Measurements from ENCODE around the gene SLC45A1. TPM values are rescaled to one million over a fixed set of nuclear protein-coding genes. Genes with fewer than 3 reads are reported as not detected.

Gene SLC45A1
- total and polyA plus RNA-seq, 9 of the 15 experiments (the other 6 are each of a cell fraction or from before 2014, with no cell fraction given) = not detected

GRCh38 chr1:8368956-8369639, 51.2 kb downstream of the SLC45A1 start:
- H3K79me2 ChIP-seq (ENCODE audit: control insufficient read depth, insufficient read depth, low read length) = no peaks in the 10 kb centered on the region
- BruUV-seq (replicated peaks) = no TSS peak

More at GRCh38 chr1:8368956-8369639, 51.2 kb downstream of the SLC45A1 start:
- intact Hi-C loops (cut with micrococcal nuclease) (no loop called here), in situ Hi-C loops (cut with MboI) (no loop called here)
- H3K36me3 ChIP-seq (ENCODE audit: control insufficient read depth, insufficient read depth, low read length) = peaks cover 24% of the 10 kb centered on the region
- DNase-seq (ENCODE audit: extremely low read depth in 1 of 4, low spot score in 3 of 4) (no peak), ATAC-seq (no peak), FAIRE-seq (peak; percentile 65)
- no peak for TF ChIP-seq ILF3 (IDR thresholded peaks at IDR 0.05; ENCODE audit: borderline replicate concordance)
- no peak for TF ChIP-seq E2F3 (CRISPR knock-in tag; IDR thresholded peaks at IDR 0.05)
- no peak for TF ChIP-seq ZNF12 (CRISPR knock-in tag; IDR thresholded peaks at IDR 0.05)
- TF ChIP-seq BMI1 (IDR thresholded peaks at IDR 0.05; ENCODE audit: low read length) = no peak
- TF ChIP-seq NR4A1 (CRISPR knock-in tag; IDR thresholded peaks at IDR 0.05) = no peak
- TF ChIP-seq NR4A1 (tag; IDR thresholded peaks at IDR 0.05) = no peak
- no peak for TF ChIP-seq E2F1 (CRISPR knock-in tag; IDR thresholded peaks at IDR 0.05)
- no peak for TF ChIP-seq CREBBP (IDR thresholded peaks at IDR 0.05; ENCODE audit: low read depth, low read length)
- TF ChIP-seq ZNF551 (CRISPR knock-in tag; IDR thresholded peaks at IDR 0.05) = no peak
- TF ChIP-seq, protein P1, sequence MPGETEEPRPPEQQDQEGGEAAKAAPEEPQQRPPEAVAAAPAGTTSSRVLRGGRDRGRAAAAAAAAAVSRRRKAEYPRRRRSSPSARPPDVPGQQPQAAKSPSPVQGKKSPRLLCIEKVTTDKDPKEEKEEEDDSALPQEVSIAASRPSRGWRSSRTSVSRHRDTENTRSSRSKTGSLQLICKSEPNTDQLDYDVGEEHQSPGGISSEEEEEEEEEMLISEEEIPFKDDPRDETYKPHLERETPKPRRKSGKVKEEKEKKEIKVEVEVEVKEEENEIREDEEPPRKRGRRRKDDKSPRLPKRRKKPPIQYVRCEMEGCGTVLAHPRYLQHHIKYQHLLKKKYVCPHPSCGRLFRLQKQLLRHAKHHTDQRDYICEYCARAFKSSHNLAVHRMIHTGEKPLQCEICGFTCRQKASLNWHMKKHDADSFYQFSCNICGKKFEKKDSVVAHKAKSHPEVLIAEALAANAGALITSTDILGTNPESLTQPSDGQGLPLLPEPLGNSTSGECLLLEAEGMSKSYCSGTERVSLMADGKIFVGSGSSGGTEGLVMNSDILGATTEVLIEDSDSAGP (CRISPR knock-in tag; IDR thresholded peaks at IDR 0.05) = no peak
- TF ChIP-seq TSHZ1 (CRISPR knock-in tag; IDR thresholded peaks at IDR 0.05) = no peak
- TF ChIP-seq IRF2 (CRISPR knock-in tag; IDR thresholded peaks at IDR 0.05) = no peak
- TF ChIP-seq, protein P2, sequence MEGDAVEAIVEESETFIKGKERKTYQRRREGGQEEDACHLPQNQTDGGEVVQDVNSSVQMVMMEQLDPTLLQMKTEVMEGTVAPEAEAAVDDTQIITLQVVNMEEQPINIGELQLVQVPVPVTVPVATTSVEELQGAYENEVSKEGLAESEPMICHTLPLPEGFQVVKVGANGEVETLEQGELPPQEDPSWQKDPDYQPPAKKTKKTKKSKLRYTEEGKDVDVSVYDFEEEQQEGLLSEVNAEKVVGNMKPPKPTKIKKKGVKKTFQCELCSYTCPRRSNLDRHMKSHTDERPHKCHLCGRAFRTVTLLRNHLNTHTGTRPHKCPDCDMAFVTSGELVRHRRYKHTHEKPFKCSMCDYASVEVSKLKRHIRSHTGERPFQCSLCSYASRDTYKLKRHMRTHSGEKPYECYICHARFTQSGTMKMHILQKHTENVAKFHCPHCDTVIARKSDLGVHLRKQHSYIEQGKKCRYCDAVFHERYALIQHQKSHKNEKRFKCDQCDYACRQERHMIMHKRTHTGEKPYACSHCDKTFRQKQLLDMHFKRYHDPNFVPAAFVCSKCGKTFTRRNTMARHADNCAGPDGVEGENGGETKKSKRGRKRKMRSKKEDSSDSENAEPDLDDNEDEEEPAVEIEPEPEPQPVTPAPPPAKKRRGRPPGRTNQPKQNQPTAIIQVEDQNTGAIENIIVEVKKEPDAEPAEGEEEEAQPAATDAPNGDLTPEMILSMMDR (IDR thresholded peaks at IDR 0.05 in 2 of 3, conservative IDR thresholded peaks at IDR 0.05 in 1 of 3; ENCODE audit: insufficient read depth in 2 of 3, low read depth in 1 of 3, low read length in 3 of 3) = no peak
- TF ChIP-seq ZFP30 (CRISPR knock-in tag; IDR thresholded peaks at IDR 0.05; ENCODE audit: borderline replicate concordance) = no peak
- ChIA-PET POLR2A (interaction anchor here (0.6 to 1.4 kb wide), 2 partner anchors 12 to 780 kb away, joined by 3 to 5 read pairs; no protein-coding TSS in a partner anchor), CTCF (ENCODE audit: low intra/inter-chr PET ratio) (no interaction called here)
- H3K9ac ChIP-seq (ENCODE audit: insufficient read depth in 1 of 2, low read depth in 2 of 2, low read length in 2 of 2) = no peak overlapping the region; a peak in 1 of 4 replicates
- peaks cover 0 to 11% of the 10 kb centered on the region in 2 experiments; a peak in 1 of 5 replicates for H3K4me1 ChIP-seq (replicated peaks in 1 of 2; ENCODE audit: control insufficient read depth in 2 of 2, insufficient read depth in 2 of 2, low read length in 2 of 2)
- no peak overlapping the region for H3K4me2 ChIP-seq (ENCODE audit: insufficient read depth, low read length)
- H3K9me3 ChIP-seq (replicated peaks; ENCODE audit: control insufficient read depth, insufficient read depth, low read depth, low read length) = no peaks in the 10 kb centered on the region
- WGBS (ENCODE audit: insufficient coverage, low coverage, missing lambda C conversion rate) = 86% methylated on average over 5 of the region's 5 CpGs
- no peaks in the 10 kb centered on the region for H3K9me1 ChIP-seq (ENCODE audit: control insufficient read depth, insufficient read depth, low read length)
- H3K27me3 ChIP-seq (ENCODE audit: control insufficient read depth in 2 of 2, insufficient read depth in 2 of 2, low read length in 2 of 2) = no peaks in the 10 kb centered on the region
- H4K20me1 ChIP-seq (replicated peaks; ENCODE audit: control insufficient read depth, insufficient read depth, low read length) = peaks cover 4% of the 10 kb centered on the region; the same call in 1 of the 2 replicates
- H3K4me3 ChIP-seq = no peak overlapping the region
- no peak overlapping the region for H3K27ac ChIP-seq (ENCODE audit: extremely low read depth, low read depth, low read length)
- H2AFZ ChIP-seq (ENCODE audit: low read depth, low read length) = no peak overlapping the region

Data from K562 (cell line).